ENCODE data around the gene TNFRSF6B.

The TNFRSF6B gene

GRCh38 chr20:63686094-63686491, 10.4 kb upstream of the TNFRSF6B start:
- H3K9ac ChIP-seq (ENCODE audit: low read depth in 1 of 2, low read length in 2 of 2) = peak overlapping the region in 1 of 2 donors; percentile 70
- H3K4me1 ChIP-seq (ENCODE audit: control insufficient read depth in 2 of 2, insufficient read depth in 2 of 2, low read length in 2 of 2) = peaks cover 33 to 36% of the 10 kb centered on the region in 2 donors
- H3K9me3 ChIP-seq (ENCODE audit: control insufficient read depth in 2 of 2, low read length in 2 of 2) = no peaks in the 10 kb centered on the region
- H3K27ac ChIP-seq (ENCODE audit: low read depth in 2 of 2, low read length in 2 of 2) = peak overlapping the region; percentile 83 to 85
- H3K36me3 ChIP-seq (ENCODE audit: control insufficient read depth in 2 of 2, insufficient read depth in 2 of 2, low read length in 2 of 2) = no peaks in the 10 kb centered on the region
- peak overlapping the region; percentile 36 to 59 for H3K4me3 ChIP-seq (ENCODE audit: low read length in 2 of 2)
- H3K27me3 ChIP-seq (ENCODE audit: control insufficient read depth in 2 of 2, insufficient read depth in 2 of 2, low read length in 2 of 2) = no peaks in the 10 kb centered on the region

GRCh38 chr20:63686492-63687321, 9.7 kb upstream of the TNFRSF6B start:
- H3K9ac ChIP-seq (ENCODE audit: low read depth in 1 of 2, low read length in 2 of 2) = peak overlapping the region; percentile 24 to 70
- H3K4me3 ChIP-seq (ENCODE audit: low read length in 2 of 2) = peak overlapping the region; percentile 41 to 59

GRCh38 chr20:63687419-63688178, 8.9 kb upstream of the TNFRSF6B start:
- Histone ChIP-seq H3K9ac (ENCODE audit: low read depth in 1 of 2, low read length in 2 of 2) (peak overlapping the region in 1 of 2 donors; percentile 70), H3K4me3 (ENCODE audit: low read length in 2 of 2) (peak overlapping the region; percentile 41 to 59), H3K9me3 (ENCODE audit: control insufficient read depth in 2 of 2, low read length in 2 of 2) (no peaks in the 10 kb centered on the region), H3K36me3 (ENCODE audit: control insufficient read depth in 2 of 2, insufficient read depth in 2 of 2, low read length in 2 of 2) (no peaks in the 10 kb centered on the region), H3K27ac (ENCODE audit: low read depth in 2 of 2, low read length in 2 of 2) (peak overlapping the region; percentile 83 to 85), H3K27me3 (ENCODE audit: control insufficient read depth in 2 of 2, insufficient read depth in 2 of 2, low read length in 2 of 2) (no peaks in the 10 kb centered on the region), H3K4me1 (ENCODE audit: control insufficient read depth in 2 of 2, insufficient read depth in 2 of 2, low read length in 2 of 2) (peaks cover 46 to 51% of the 10 kb centered on the region in 2 donors)

More at GRCh38 chr20:63686492-63687321, 9.7 kb upstream of the TNFRSF6B start:
- no peaks in the 10 kb centered on the region for H3K27me3 ChIP-seq (ENCODE audit: control insufficient read depth in 2 of 2, insufficient read depth in 2 of 2, low read length in 2 of 2)
- H3K36me3 ChIP-seq (ENCODE audit: control insufficient read depth in 2 of 2, insufficient read depth in 2 of 2, low read length in 2 of 2) = no peaks in the 10 kb centered on the region
- H3K9me3 ChIP-seq (ENCODE audit: control insufficient read depth in 2 of 2, low read length in 2 of 2) = no peaks in the 10 kb centered on the region
- H3K27ac ChIP-seq (ENCODE audit: low read depth in 2 of 2, low read length in 2 of 2) = peak overlapping the region; percentile 83 to 85
- H3K4me1 ChIP-seq (ENCODE audit: control insufficient read depth in 2 of 2, insufficient read depth in 2 of 2, low read length in 2 of 2) = peaks cover 39 to 42% of the 10 kb centered on the region in 2 donors

- no peaks in the 10 kb centered on the region for H3K36me3 ChIP-seq (ENCODE audit: control insufficient read depth in 2 of 2, insufficient read depth in 2 of 2, low read length in 2 of 2)
- H3K9me3 ChIP-seq (ENCODE audit: control insufficient read depth in 2 of 2, low read length in 2 of 2) = no peaks in the 10 kb centered on the region
- H3K9ac ChIP-seq (ENCODE audit: low read depth in 1 of 2, low read length in 2 of 2) = no peak overlapping the region
- H3K27ac ChIP-seq (ENCODE audit: low read depth in 2 of 2, low read length in 2 of 2) = peak overlapping the region in 1 of 2 donors; percentile 85
- H3K4me1 ChIP-seq (ENCODE audit: control insufficient read depth in 2 of 2, insufficient read depth in 2 of 2, low read length in 2 of 2) = peaks cover 47 to 54% of the 10 kb centered on the region in 2 donors
- no peaks in the 10 kb centered on the region for H3K27me3 ChIP-seq (ENCODE audit: control insufficient read depth in 2 of 2, insufficient read depth in 2 of 2, low read length in 2 of 2)
- no peak overlapping the region for H3K4me3 ChIP-seq (ENCODE audit: low read length in 2 of 2)
Observed at GRCh38 chr20:63688228-63689045, 8.0 kb upstream of the TNFRSF6B start.

GRCh38 chr20:63689046-63690002, 7.1 kb upstream of the TNFRSF6B start:
- Histone ChIP-seq H3K4me1 (ENCODE audit: control insufficient read depth in 2 of 2, insufficient read depth in 2 of 2, low read length in 2 of 2) (peaks cover 47 to 54% of the 10 kb centered on the region in 2 donors), H3K9me3 (ENCODE audit: control insufficient read depth in 2 of 2, low read length in 2 of 2) (no peaks in the 10 kb centered on the region), H3K27ac (ENCODE audit: low read depth in 2 of 2, low read length in 2 of 2) (peak overlapping the region in 1 of 2 donors; percentile 9), H3K9ac (ENCODE audit: low read depth in 1 of 2, low read length in 2 of 2) (peak overlapping the region in 1 of 2 donors; percentile 28), H3K36me3 (ENCODE audit: control insufficient read depth in 2 of 2, insufficient read depth in 2 of 2, low read length in 2 of 2) (peaks cover 0 to 3% of the 10 kb centered on the region in 2 donors), H3K4me3 (ENCODE audit: low read length in 2 of 2) (no peak overlapping the region), H3K27me3 (ENCODE audit: control insufficient read depth in 2 of 2, insufficient read depth in 2 of 2, low read length in 2 of 2) (no peaks in the 10 kb centered on the region)

- Histone ChIP-seq H3K4me1 (ENCODE audit: control insufficient read depth in 2 of 2, insufficient read depth in 2 of 2, low read length in 2 of 2) (peaks cover 47 to 54% of the 10 kb centered on the region in 2 donors), H3K9me3 (ENCODE audit: control insufficient read depth in 2 of 2, low read length in 2 of 2) (no peaks in the 10 kb centered on the region), H3K27me3 (ENCODE audit: control insufficient read depth in 2 of 2, insufficient read depth in 2 of 2, low read length in 2 of 2) (no peaks in the 10 kb centered on the region), H3K9ac (ENCODE audit: low read depth in 1 of 2, low read length in 2 of 2) (peak overlapping the region in 1 of 2 donors; percentile 28), H3K36me3 (ENCODE audit: control insufficient read depth in 2 of 2, insufficient read depth in 2 of 2, low read length in 2 of 2) (peaks cover 0 to 3% of the 10 kb centered on the region in 2 donors), H3K27ac (ENCODE audit: low read depth in 2 of 2, low read length in 2 of 2) (no peak overlapping the region), H3K4me3 (ENCODE audit: low read length in 2 of 2) (no peak overlapping the region)
Observed at GRCh38 chr20:63690003-63690897, 6.2 kb upstream of the TNFRSF6B start.

- H3K27me3 ChIP-seq (ENCODE audit: control insufficient read depth in 2 of 2, insufficient read depth in 2 of 2, low read length in 2 of 2) = no peaks in the 10 kb centered on the region
- peaks cover 0 to 3% of the 10 kb centered on the region in 2 donors for H3K36me3 ChIP-seq (ENCODE audit: control insufficient read depth in 2 of 2, insufficient read depth in 2 of 2, low read length in 2 of 2)
- H3K27ac ChIP-seq (ENCODE audit: low read depth in 2 of 2, low read length in 2 of 2) = peak overlapping the region in 1 of 2 donors; percentile 16
- H3K9ac ChIP-seq (ENCODE audit: low read depth in 1 of 2, low read length in 2 of 2) = no peak overlapping the region
- no peaks in the 10 kb centered on the region for H3K9me3 ChIP-seq (ENCODE audit: control insufficient read depth in 2 of 2, low read length in 2 of 2)
- no peak overlapping the region for H3K4me3 ChIP-seq (ENCODE audit: low read length in 2 of 2)
- H3K4me1 ChIP-seq (ENCODE audit: control insufficient read depth in 2 of 2, insufficient read depth in 2 of 2, low read length in 2 of 2) = peaks cover 45 to 54% of the 10 kb centered on the region in 2 donors
Observed at GRCh38 chr20:63690898-63691710, 5.3 kb upstream of the TNFRSF6B start.

All from mucosa of rectum (tissue), 2 donors.